NT2/D1 (cell line): Measurements from ENCODE around the gene DZIP1.

Source experiments
- SUZ12 ChIP-seq: IDR thresholded peaks from 2 replicates; pipeline ENCODE4 v1.6.1; 2011; ENCODE audit not compliant: insufficient read length, insufficient read depth; ENCODE audit errors: extremely low read depth
- YY1 ChIP-seq: IDR thresholded peaks from 2 replicates; pipeline ENCODE4 v1.6.1; 2011; ENCODE audit not compliant: insufficient read length, insufficient read depth
- ZNF274 ChIP-seq: IDR thresholded peaks from 2 replicates; pipeline ENCODE4 v1.6.1; 2011; ENCODE audit warnings: mild to moderate bottlenecking, low read depth, low read length

DNA sequence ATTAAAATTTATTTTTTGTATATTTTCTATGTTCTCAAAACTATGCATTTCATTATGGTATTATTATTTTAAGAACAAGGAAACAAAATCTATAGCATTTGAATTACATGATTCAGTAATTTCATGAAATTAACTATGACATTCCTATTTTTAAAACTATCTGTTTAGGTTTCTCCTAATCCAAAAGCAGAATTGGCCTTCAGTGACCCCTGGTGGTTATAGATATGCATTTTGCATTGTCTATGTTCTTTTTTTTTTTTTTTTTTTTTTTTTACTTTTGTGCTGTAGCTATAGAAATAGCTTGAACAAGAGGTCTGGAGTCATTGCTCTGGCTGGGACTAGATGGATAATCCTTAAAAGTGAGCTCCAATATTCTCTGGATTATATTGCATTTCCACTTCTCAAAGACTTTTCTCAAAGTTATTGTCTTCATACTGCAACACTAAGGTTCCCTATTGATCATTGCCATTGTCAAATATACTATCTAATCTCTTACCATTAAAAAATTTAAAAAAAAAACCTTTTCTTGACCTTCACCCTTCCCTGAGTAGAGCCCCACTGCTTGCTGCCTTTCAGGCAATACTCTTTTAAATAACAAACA lies 16.6 kb upstream of the DZIP1 start:
- TF ChIP-seq SUZ12 (no peak), ZNF274 (no peak), YY1 (no peak)
